K562 (cell line): ENCODE results near the gene NAB1. TPM values are rescaled to one million over a fixed set of nuclear protein-coding genes. Genes with fewer than 3 reads are reported as not detected.

Experiments
- DACH1 ChIP-seq: fragments of 450-650 bp; IDR thresholded peaks from 2 replicates; pipeline ENCODE4 v1.6.1; 2018; ENCODE audit not compliant: partially characterized antibody
- GATAD2B ChIP-seq: fragments of 450-650 bp; IDR thresholded peaks from 2 replicates; pipeline ENCODE4 v1.6.1; 2017; ENCODE audit warnings: mild to moderate bottlenecking, borderline replicate concordance
- SUPT5H ChIP-seq: fragments of 450-650 bp; IDR thresholded peaks from 2 replicates; pipeline ENCODE4 v1.6.1; 2016
- TAF1 ChIP-seq: IDR thresholded peaks from 2 replicates; pipeline ENCODE4 v1.6.1; 2011; ENCODE audit warnings: mild to moderate bottlenecking, low read length, moderate library complexity; ENCODE audit not compliant: insufficient read depth, control insufficient read depth, severe bottlenecking; ENCODE audit errors: extremely low read depth
- ZBTB11 ChIP-seq, 3 experiments: fragments of 200-800 bp in 1 of 3; fragments of 250-450 bp in 1 of 3; fragments of 450-650 bp in 1 of 3; sonication (Bioruptor Pico) in 1 of 3; sonication (Bioruptor generic) in 1 of 3; formaldehyde crosslinking in 1 of 3; IDR thresholded peaks; 2 replicates each; pipeline versions ENCODE4 v1.6.1 to v1.8.0; 2016 to 2022; ENCODE audit warnings: mild to moderate bottlenecking in 2 of 3, missing genetic modification characterization in 2 of 3, missing compliant biosample characterization in 1 of 3, moderate library complexity in 1 of 3
- ZBTB40 ChIP-seq, 2 experiments: fragments of 450-650 bp in 1 of 2; sonication (generic) in 1 of 2; formaldehyde crosslinking in 1 of 2; IDR thresholded peaks; 2 replicates each; pipeline versions ENCODE4 v1.7.1 to v1.9.0; 2016 to 2022; ENCODE audit warnings: inconsistent platforms in 1 of 2, mild to moderate bottlenecking in 1 of 2, missing genetic modification reagents in 1 of 2
- ZNF609 ChIP-seq: sonication (generic); formaldehyde crosslinking; IDR thresholded peaks from 2 replicates; pipeline ENCODE4 v1.8.1; 2023; ENCODE audit warnings: missing genetic modification reagents, mild to moderate bottlenecking, borderline replicate concordance
- polyA plus RNA-seq, 8 experiments: library from polyadenylated mRNA; depleted of rRNA in 4 of 8; stranded (reverse) in 5 of 8; unstranded in 3 of 8; fragments of >200 nt; fragmentation: Nextera tagmentation in 2 of 8; fragmentation: Illumina TruSeq in 1 of 8; extraction: Ambion mirVana in 2 of 8; extraction: Trizol in 1 of 8; gene quantifications; 2 replicates each; pipeline versions ENCODE4 v1.2.1 to v1.2.3, GENCODE V29; 2011 to 2014; ENCODE audit warnings: inconsistent platforms in 1 of 8, missing spikeins in 1 of 8
- total RNA-seq, 7 experiments: library from RNA; depleted of rRNA in 6 of 7; stranded (reverse); fragments of >200 nt in 6 of 7; fragmentation: Illumina TruSeq in 2 of 7; extraction: Trizol in 2 of 7; gene quantifications; 2 replicates each; pipeline versions ENCODE4 v1.2.1 to v1.2.3, GENCODE V29; 2011 to 2021; ENCODE audit warnings: low replicate concordance in 1 of 7

Gene NAB1
- total and polyA plus RNA-seq, 9 of the 15 experiments (the other 6 are each of a cell fraction or from before 2014, with no cell fraction given) = 3.1 to 23.0 (median 16.3) TPM

- TF ChIP-seq ZBTB40 (IDR thresholded peaks at IDR 0.05) = 0 out of 2 replicates have a peak, but pooled peaks have one; percentile 45
- TF ChIP-seq ZBTB40 (CRISPR knock-in tag; IDR thresholded peaks at IDR 0.05) = no peak
- peak; percentile 93 for TF ChIP-seq GATAD2B
- TF ChIP-seq SUPT5H = 0 out of 2 replicates have a peak, but pooled peaks have one; percentile 19
- TF ChIP-seq ZNF609 (CRISPR knock-in tag) = no peak
- peak; percentile 46 for TF ChIP-seq TAF1
- TF ChIP-seq ZBTB11 (CRISPR knock-in tag; IDR thresholded peaks at IDR 0.05) = peak in 1 of 3 experiments; percentile 62; a peak in 2 of 6 replicates
- no peak for TF ChIP-seq DACH1
Measured at GRCh38 chr2:190648289-190649034, 421 bp upstream of the NAB1 start (continued).
